ENCODE measurements around the gene PAK6. TPM values are rescaled to one million over a fixed set of nuclear protein-coding genes. Genes with fewer than 3 reads are reported as not detected.

Gene PAK6
- total RNA-seq, 1 experiment from 2014 or later: 0.45 TPM

GRCh38 chr15:40219801-40220200, 19.1 kb upstream of the PAK6 start:
- Histone ChIP-seq H3K4me2 (ENCODE audit: low read depth, low read length, poor library complexity, severe bottlenecking) (no peak overlapping the region), H3K9ac (ENCODE audit: low read length) (no peak overlapping the region), H3K79me2 (ENCODE audit: low read length) (peaks cover 3% of the 10 kb centered on the region; the same call in 1 of the 2 replicates), H3K27ac (ENCODE audit: low read length) (no peak overlapping the region), H4K20me1 (ENCODE audit: insufficient read depth, low read depth, low read length) (no peaks in the 10 kb centered on the region), H3K27me3 (ENCODE audit: low read length) (no peaks in the 10 kb centered on the region), H3K4me1 (ENCODE audit: low read length) (peaks cover 6% of the 10 kb centered on the region; the same call in 1 of the 2 replicates), H3K9me3 (ENCODE audit: low read length) (no peaks in the 10 kb centered on the region), H3K36me3 (ENCODE audit: insufficient read depth, low read length) (peaks cover 36% of the 10 kb centered on the region; the same call in 1 of the 2 replicates), H3K9me2 (replicated peaks; ENCODE audit: insufficient read depth, low read length) (no peaks in the 10 kb centered on the region), H2AFZ (ENCODE audit: low read length) (no peak overlapping the region), H3K4me3 (ENCODE audit: low read length) (no peak overlapping the region)
- no peak for DNase-seq

GRCh38 chr15:40222131-40222530, 16.7 kb upstream of the PAK6 start:
- H3K9ac ChIP-seq (ENCODE audit: low read length): no peak overlapping the region

GRCh38 chr15:40226736-40227135, 12.1 kb upstream of the PAK6 start:
- DNase-seq: no peak
- Histone ChIP-seq H4K20me1 (ENCODE audit: insufficient read depth, low read depth, low read length) (no peaks in the 10 kb centered on the region), H3K36me3 (ENCODE audit: insufficient read depth, low read length) (peaks cover 13% of the 10 kb centered on the region; the same call in 1 of the 2 replicates), H3K4me2 (ENCODE audit: low read depth, low read length, poor library complexity, severe bottlenecking) (no peak overlapping the region), H3K27ac (ENCODE audit: low read length) (no peak overlapping the region), H2AFZ (ENCODE audit: low read length) (no peak overlapping the region), H3K27me3 (ENCODE audit: low read length) (no peaks in the 10 kb centered on the region), H3K9me3 (ENCODE audit: low read length) (no peaks in the 10 kb centered on the region), H3K9ac (ENCODE audit: low read length) (no peak overlapping the region), H3K4me1 (ENCODE audit: low read length) (no peaks in the 10 kb centered on the region), H3K4me3 (ENCODE audit: low read length) (no peak overlapping the region), H3K79me2 (ENCODE audit: low read length) (no peaks in the 10 kb centered on the region), H3K9me2 (replicated peaks; ENCODE audit: insufficient read depth, low read length) (no peaks in the 10 kb centered on the region)

More at GRCh38 chr15:40222131-40222530, 16.7 kb upstream of the PAK6 start:
- H3K9me2 ChIP-seq (replicated peaks; ENCODE audit: insufficient read depth, low read length): no peaks in the 10 kb centered on the region
- H2AFZ ChIP-seq (ENCODE audit: low read length): no peak overlapping the region
- H3K27ac ChIP-seq (ENCODE audit: low read length): no peak overlapping the region
- no peak for DNase-seq
- no peaks in the 10 kb centered on the region for H3K27me3 ChIP-seq (ENCODE audit: low read length)
- H3K4me1 ChIP-seq (ENCODE audit: low read length): peaks cover 6% of the 10 kb centered on the region; the same call in 1 of the 2 replicates
- no peaks in the 10 kb centered on the region for H4K20me1 ChIP-seq (ENCODE audit: insufficient read depth, low read depth, low read length)
- no peaks in the 10 kb centered on the region for H3K9me3 ChIP-seq (ENCODE audit: low read length)
- peaks cover 3% of the 10 kb centered on the region; the same call in 1 of the 2 replicates for H3K79me2 ChIP-seq (ENCODE audit: low read length)
- H3K4me3 ChIP-seq (ENCODE audit: low read length): no peak overlapping the region
- H3K4me2 ChIP-seq (ENCODE audit: low read depth, low read length, poor library complexity, severe bottlenecking): no peak overlapping the region
- H3K36me3 ChIP-seq (ENCODE audit: insufficient read depth, low read length): peaks cover 41% of the 10 kb centered on the region; the same call in 1 of the 2 replicates

DNA sequence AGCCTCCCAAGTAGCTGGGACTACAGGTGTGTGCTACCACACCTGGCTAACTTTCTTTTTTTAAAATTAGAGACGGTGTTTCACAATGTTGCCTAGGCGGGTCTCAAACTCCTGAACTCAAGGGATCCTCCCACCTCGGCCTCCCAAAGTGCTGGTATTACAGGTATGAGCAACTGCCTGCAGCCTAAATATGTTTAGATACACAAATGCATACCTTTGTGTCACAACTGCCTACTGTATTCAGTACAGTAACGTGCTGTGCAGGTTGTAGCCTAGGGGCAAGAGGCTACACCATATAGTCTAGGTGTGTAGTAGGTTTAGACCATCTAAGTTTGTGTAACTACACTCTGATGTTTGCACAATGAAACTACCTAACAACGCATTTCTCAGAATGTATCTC, 9.5 kb upstream of the PAK6 start:
- Histone ChIP-seq H3K9me3 (ENCODE audit: low read length) (no peaks in the 10 kb centered on the region), H3K27me3 (ENCODE audit: low read length) (no peaks in the 10 kb centered on the region), H3K79me2 (ENCODE audit: low read length) (no peaks in the 10 kb centered on the region), H3K9me2 (replicated peaks; ENCODE audit: insufficient read depth, low read length) (no peaks in the 10 kb centered on the region), H2AFZ (ENCODE audit: low read length) (no peak overlapping the region), H3K27ac (ENCODE audit: low read length) (no peak overlapping the region), H3K4me3 (ENCODE audit: low read length) (no peak overlapping the region), H3K9ac (ENCODE audit: low read length) (no peak overlapping the region), H3K36me3 (ENCODE audit: insufficient read depth, low read length) (peaks cover 8% of the 10 kb centered on the region; the same call in 1 of the 2 replicates), H4K20me1 (ENCODE audit: insufficient read depth, low read depth, low read length) (no peaks in the 10 kb centered on the region), H3K4me1 (ENCODE audit: low read length) (peaks cover 12% of the 10 kb centered on the region), H3K4me2 (ENCODE audit: low read depth, low read length, poor library complexity, severe bottlenecking) (no peak overlapping the region)
- DNase-seq: no peak

GRCh38 chr15:40229956-40230355, 8.9 kb upstream of the PAK6 start:
- H3K27me3 ChIP-seq (ENCODE audit: low read length): no peaks in the 10 kb centered on the region
- no peaks in the 10 kb centered on the region for H3K9me2 ChIP-seq (replicated peaks; ENCODE audit: insufficient read depth, low read length)
- no peaks in the 10 kb centered on the region for H3K9me3 ChIP-seq (ENCODE audit: low read length)
- H3K79me2 ChIP-seq (ENCODE audit: low read length): no peaks in the 10 kb centered on the region
- no peak overlapping the region for H3K9ac ChIP-seq (ENCODE audit: low read length)
- no peak overlapping the region for H2AFZ ChIP-seq (ENCODE audit: low read length)
- no peak overlapping the region for H3K27ac ChIP-seq (ENCODE audit: low read length)
- no peaks in the 10 kb centered on the region for H4K20me1 ChIP-seq (ENCODE audit: insufficient read depth, low read depth, low read length)
- peaks cover 8% of the 10 kb centered on the region; the same call in 1 of the 2 replicates for H3K36me3 ChIP-seq (ENCODE audit: insufficient read depth, low read length)
- no peak for DNase-seq
- H3K4me2 ChIP-seq (ENCODE audit: low read depth, low read length, poor library complexity, severe bottlenecking): no peak overlapping the region
- H3K4me1 ChIP-seq (ENCODE audit: low read length): peaks cover 19% of the 10 kb centered on the region
- no peak overlapping the region for H3K4me3 ChIP-seq (ENCODE audit: low read length)

GRCh38 chr15:40232625-40233070, 6.2 kb upstream of the PAK6 start:
- Histone ChIP-seq H3K9ac (ENCODE audit: low read length) (no peak overlapping the region), H2AFZ (ENCODE audit: low read length) (no peak overlapping the region), H3K79me2 (ENCODE audit: low read length) (no peaks in the 10 kb centered on the region), H3K27ac (ENCODE audit: low read length) (no peak overlapping the region), H3K9me2 (replicated peaks; ENCODE audit: insufficient read depth, low read length) (no peaks in the 10 kb centered on the region), H3K9me3 (ENCODE audit: low read length) (no peaks in the 10 kb centered on the region), H3K4me3 (ENCODE audit: low read length) (no peak overlapping the region), H3K36me3 (ENCODE audit: insufficient read depth, low read length) (no peaks in the 10 kb centered on the region), H4K20me1 (ENCODE audit: insufficient read depth, low read depth, low read length) (no peaks in the 10 kb centered on the region), H3K4me2 (ENCODE audit: low read depth, low read length, poor library complexity, severe bottlenecking) (no peak overlapping the region), H3K27me3 (ENCODE audit: low read length) (no peaks in the 10 kb centered on the region), H3K4me1 (ENCODE audit: low read length) (peaks cover 28% of the 10 kb centered on the region)
- peak; percentile 42 for DNase-seq

GRCh38 chr15:40233727-40234577, 4.9 kb upstream of the PAK6 start:
- Histone ChIP-seq H3K27ac (ENCODE audit: low read length) (peak overlapping the region; percentile 76), H3K9me2 (replicated peaks; ENCODE audit: insufficient read depth, low read length) (no peaks in the 10 kb centered on the region), H2AFZ (ENCODE audit: low read length) (no peak overlapping the region), H3K36me3 (ENCODE audit: insufficient read depth, low read length) (no peaks in the 10 kb centered on the region), H4K20me1 (ENCODE audit: insufficient read depth, low read depth, low read length) (no peaks in the 10 kb centered on the region), H3K4me2 (ENCODE audit: low read depth, low read length, poor library complexity, severe bottlenecking) (peak overlapping the region; percentile 45), H3K4me3 (ENCODE audit: low read length) (no peak overlapping the region), H3K4me1 (ENCODE audit: low read length) (peaks cover 41% of the 10 kb centered on the region), H3K79me2 (ENCODE audit: low read length) (no peaks in the 10 kb centered on the region), H3K9ac (ENCODE audit: low read length) (0 out of 2 replicates have a peak overlapping the region, but pooled peaks have one; percentile 40), H3K9me3 (ENCODE audit: low read length) (no peaks in the 10 kb centered on the region), H3K27me3 (ENCODE audit: low read length) (no peaks in the 10 kb centered on the region)
- no peak for DNase-seq

DNA sequence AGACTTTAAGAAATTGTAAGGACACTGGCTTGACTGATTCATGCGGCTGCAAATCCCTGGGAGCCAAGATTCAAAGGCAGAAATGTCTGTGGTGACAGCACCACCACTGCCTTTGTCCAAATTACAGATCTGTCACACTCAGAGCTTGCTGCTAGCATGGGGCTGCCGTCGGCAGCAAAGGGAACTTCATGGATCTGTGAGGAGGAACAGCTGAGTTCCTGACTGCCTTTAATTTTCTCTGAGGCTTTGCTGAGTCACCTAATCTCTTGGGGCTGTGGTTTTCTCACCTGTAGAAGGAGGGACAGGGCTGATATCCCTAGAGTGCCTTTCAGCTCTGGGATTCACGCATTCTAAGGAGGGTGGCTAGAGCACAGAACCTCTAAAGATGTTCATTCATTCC, 4.1 kb upstream of the PAK6 start:
- H3K27ac ChIP-seq (ENCODE audit: low read length): peak overlapping the region; percentile 76
- H4K20me1 ChIP-seq (ENCODE audit: insufficient read depth, low read depth, low read length): no peaks in the 10 kb centered on the region
- peak overlapping the region; percentile 9; the same call in 1 of the 2 replicates for H3K4me3 ChIP-seq (ENCODE audit: low read length)
- peak; percentile 45 for DNase-seq
- no peaks in the 10 kb centered on the region for H3K27me3 ChIP-seq (ENCODE audit: low read length)
- no peaks in the 10 kb centered on the region for H3K79me2 ChIP-seq (ENCODE audit: low read length)
- peaks cover 49% of the 10 kb centered on the region for H3K4me1 ChIP-seq (ENCODE audit: low read length)
- H3K4me2 ChIP-seq (ENCODE audit: low read depth, low read length, poor library complexity, severe bottlenecking): peak overlapping the region; percentile 45
- H3K9me2 ChIP-seq (replicated peaks; ENCODE audit: insufficient read depth, low read length): no peaks in the 10 kb centered on the region
- no peaks in the 10 kb centered on the region for H3K36me3 ChIP-seq (ENCODE audit: insufficient read depth, low read length)
- H3K9ac ChIP-seq (ENCODE audit: low read length): peak overlapping the region; percentile 40
- H2AFZ ChIP-seq (ENCODE audit: low read length): peak overlapping the region; percentile 7; the same call in 1 of the 2 replicates
- no peaks in the 10 kb centered on the region for H3K9me3 ChIP-seq (ENCODE audit: low read length)
